Stromal cell of bone marrow (primary cell): ENCODE data around the gene PRAMEF14.
"Not testable (repeated sequence)": the region's sequence is repeated elsewhere in the genome, so short reads cannot be mapped to it uniquely, and the experiment has no call there.

Experiments
- DNase-seq: peaks from one replicate; pipeline ENCODE4 v3.0.0-alpha.2; 2012; ENCODE audit warnings: low read depth

Gene PRAMEF14

GRCh38 chr1:13347034-13347433 is at the start of gene PRAMEF14:
Gene PRAMEF14, minus strand, starts transcription at chr1:13347134. Its CDS starts 1,820 bp downstream, at chr1:13345314.
- DNase-seq = not testable (repeated sequence)

GRCh38 chr1:13395311-13395710 is 48.4 kb upstream of the PRAMEF14 start:
- DNase-seq = not testable (repeated sequence)

GRCh38 chr1:13394761-13395160 is 47.8 kb upstream of the PRAMEF14 start:
- DNase-seq = not testable (repeated sequence)

- not testable (repeated sequence) for DNase-seq
These were observed 46.1 kb upstream of the PRAMEF14 start for GRCh38 chr1:13393004-13393403.

GRCh38 chr1:13389332-13389731 is 42.4 kb upstream of the PRAMEF14 start, which contains the start of gene PRAMEF17:
Gene PRAMEF17, plus strand, starts transcription at chr1:13389632. Its CDS starts 26 bp downstream, at chr1:13389658.
- not testable (repeated sequence) for DNase-seq

- not testable (repeated sequence) for DNase-seq
These were observed 33.4 kb upstream of the PRAMEF14 start for GRCh38 chr1:13380380-13380779.

- not testable (repeated sequence) for DNase-seq
These were observed 32.0 kb upstream of the PRAMEF14 start for GRCh38 chr1:13378983-13379382.

- not testable (repeated sequence) for DNase-seq
These were observed 21.6 kb upstream of the PRAMEF14 start for GRCh38 chr1:13368544-13368943.

GRCh38 chr1:13366536-13366935 is 19.6 kb upstream of the PRAMEF14 start:
- not testable (repeated sequence) for DNase-seq

GRCh38 chr1:13364928-13365327 is 18.0 kb upstream of the PRAMEF14 start:
- DNase-seq = not testable (repeated sequence)

GRCh38 chr1:13362364-13362763 is 15.4 kb upstream of the PRAMEF14 start:
- not testable (repeated sequence) for DNase-seq

GRCh38 chr1:13356774-13357173 is 9.8 kb upstream of the PRAMEF14 start:
- DNase-seq = peak; percentile 13

- DNase-seq = not testable (repeated sequence)
These were observed 7.5 kb upstream of the PRAMEF14 start for GRCh38 chr1:13354475-13354874.

GRCh38 chr1:13353476-13353875 is 6.5 kb upstream of the PRAMEF14 start:
- not testable (repeated sequence) for DNase-seq

- DNase-seq = not testable (repeated sequence)
These were observed 4.4 kb downstream of the PRAMEF14 start for GRCh38 chr1:13342496-13342895.

GRCh38 chr1:13315281-13315680 is 31.7 kb downstream of the PRAMEF14 start, which contains the start of gene PRAMEF15:
Gene PRAMEF15, plus strand, starts transcription at chr1:13315581. Its CDS starts 2,827 bp downstream, at chr1:13318408.
- DNase-seq = not testable (repeated sequence)

- not testable (repeated sequence) for DNase-seq
These were observed 43.7 kb downstream of the PRAMEF14 start, which contains the start of gene PRAMEF33 for GRCh38 chr1:13303239-13303638. Gene PRAMEF33, plus strand, starts transcription at chr1:13303539. Its CDS starts 2,416 bp downstream, at chr1:13305955.

GRCh38 chr1:13302197-13302596 is 44.7 kb downstream of the PRAMEF14 start:
- DNase-seq = not testable (repeated sequence)

- not testable (repeated sequence) for DNase-seq
These were observed 48.2 kb downstream of the PRAMEF14 start for GRCh38 chr1:13298699-13299098.

GRCh38 chr1:13297216-13297931 is 49.6 kb downstream of the PRAMEF14 start:
- not testable (repeated sequence) for DNase-seq
